GM12875 (cell line): ENCODE measurements around the gene HK2.
"Not testable (repeated sequence)": the region's sequence is repeated elsewhere in the genome, so short reads cannot be mapped to it uniquely, and the experiment has no call there.

Experiments used
- H3K4me3 ChIP-seq: one replicate; pipeline ENCODE4 v1.5.1; 2011; ENCODE audit warnings: low read depth, low read length, control low read depth
- TF ChIP-seq, protein P1 (sequence below): IDR thresholded peaks from 2 replicates; pipeline ENCODE4 v1.5.1; 2011; ENCODE audit warnings: low read depth, mild to moderate bottlenecking, control low read depth, inconsistent platforms, low read length, moderate library complexity, borderline replicate concordance; ENCODE audit not compliant: insufficient read depth

The HK2 gene

DNA sequence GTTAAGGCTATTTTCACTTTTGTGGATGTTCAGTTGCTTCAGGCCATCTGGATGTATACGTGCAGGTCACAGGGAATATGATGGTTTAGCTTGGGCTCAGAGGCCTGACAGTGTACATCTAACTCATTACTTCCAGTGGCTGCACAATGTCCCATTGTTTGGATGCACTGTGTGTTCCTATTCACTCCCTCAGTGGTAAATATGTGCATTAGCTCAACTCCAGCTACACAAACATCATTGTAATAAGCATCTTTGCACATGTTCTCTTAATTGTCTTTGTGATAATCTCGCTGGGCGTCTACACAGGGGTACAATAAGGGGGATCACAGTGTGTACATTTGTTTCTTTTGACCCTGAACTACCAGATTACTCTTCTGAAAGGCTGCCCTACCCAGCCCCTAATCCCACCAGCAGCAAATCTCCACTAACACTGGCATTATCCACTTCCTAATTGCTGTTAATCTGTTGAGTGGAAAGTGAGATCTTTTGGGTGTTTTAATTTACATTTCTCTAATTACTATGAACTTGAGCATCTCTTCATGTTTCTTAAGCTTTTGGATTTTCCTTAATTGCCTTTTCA is 68.4 kb downstream of the HK2 start:
- TF ChIP-seq, protein P1, sequence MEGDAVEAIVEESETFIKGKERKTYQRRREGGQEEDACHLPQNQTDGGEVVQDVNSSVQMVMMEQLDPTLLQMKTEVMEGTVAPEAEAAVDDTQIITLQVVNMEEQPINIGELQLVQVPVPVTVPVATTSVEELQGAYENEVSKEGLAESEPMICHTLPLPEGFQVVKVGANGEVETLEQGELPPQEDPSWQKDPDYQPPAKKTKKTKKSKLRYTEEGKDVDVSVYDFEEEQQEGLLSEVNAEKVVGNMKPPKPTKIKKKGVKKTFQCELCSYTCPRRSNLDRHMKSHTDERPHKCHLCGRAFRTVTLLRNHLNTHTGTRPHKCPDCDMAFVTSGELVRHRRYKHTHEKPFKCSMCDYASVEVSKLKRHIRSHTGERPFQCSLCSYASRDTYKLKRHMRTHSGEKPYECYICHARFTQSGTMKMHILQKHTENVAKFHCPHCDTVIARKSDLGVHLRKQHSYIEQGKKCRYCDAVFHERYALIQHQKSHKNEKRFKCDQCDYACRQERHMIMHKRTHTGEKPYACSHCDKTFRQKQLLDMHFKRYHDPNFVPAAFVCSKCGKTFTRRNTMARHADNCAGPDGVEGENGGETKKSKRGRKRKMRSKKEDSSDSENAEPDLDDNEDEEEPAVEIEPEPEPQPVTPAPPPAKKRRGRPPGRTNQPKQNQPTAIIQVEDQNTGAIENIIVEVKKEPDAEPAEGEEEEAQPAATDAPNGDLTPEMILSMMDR: no peak
- no peak overlapping the region for H3K4me3 ChIP-seq

- TF ChIP-seq, protein P1: no peak
- H3K4me3 ChIP-seq: no peak overlapping the region
Observed at GRCh38 chr2:74906395-74906794, 72.5 kb downstream of the HK2 start.

DNA sequence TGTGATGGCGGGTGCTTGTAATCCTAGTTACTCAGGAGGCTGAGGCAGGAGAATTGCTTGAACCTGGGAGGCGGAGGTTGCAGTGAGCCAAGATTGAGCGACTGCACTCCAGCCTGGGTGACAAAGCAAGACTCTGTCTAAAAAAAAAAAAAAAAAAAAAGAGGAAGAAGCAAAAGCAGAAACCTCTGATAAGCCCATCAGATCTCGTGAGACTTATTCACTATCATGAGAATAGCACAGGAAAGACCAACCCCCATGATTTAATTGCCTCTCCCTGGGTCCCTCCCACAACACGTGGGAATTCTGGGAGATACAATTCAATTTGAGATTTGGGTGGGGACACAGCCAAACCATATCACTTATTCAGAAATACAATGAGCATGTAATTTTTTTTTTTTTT is 73.6 kb downstream of the HK2 start:
- not testable (repeated sequence) for H3K4me3 ChIP-seq

GRCh38 chr2:74908748-74909444 is 75.0 kb downstream of the HK2 start:
- H3K4me3 ChIP-seq: no peak overlapping the region
- TF ChIP-seq, protein P1: no peak

DNA sequence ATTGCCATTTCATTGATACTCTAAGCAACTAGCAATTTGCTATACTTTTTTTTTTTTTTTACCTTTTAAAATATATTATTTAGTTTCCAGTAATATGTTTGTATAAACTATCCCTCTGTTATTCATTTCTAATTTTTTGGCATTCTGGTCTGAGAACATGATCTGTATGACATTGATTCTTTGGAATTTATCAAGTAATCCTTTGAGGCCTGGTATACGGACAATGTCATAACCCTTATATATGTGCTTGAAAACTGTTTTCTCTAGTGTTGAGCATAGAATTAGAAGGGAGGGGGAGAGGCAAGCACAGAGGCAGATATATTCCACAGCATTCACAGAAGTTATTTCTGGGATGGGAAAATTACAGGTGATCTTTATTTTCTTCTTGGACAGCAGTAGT is 76.3 kb downstream of the HK2 start:
- no peak overlapping the region for H3K4me3 ChIP-seq
- TF ChIP-seq, protein P1: no peak

GRCh38 chr2:74911061-74911460 is 77.1 kb downstream of the HK2 start:
- TF ChIP-seq, protein P1: no peak
- no peak overlapping the region for H3K4me3 ChIP-seq

GRCh38 chr2:74915743-74916142 is 81.8 kb downstream of the HK2 start:
- TF ChIP-seq, protein P1: no peak
- H3K4me3 ChIP-seq: no peak overlapping the region

DNA sequence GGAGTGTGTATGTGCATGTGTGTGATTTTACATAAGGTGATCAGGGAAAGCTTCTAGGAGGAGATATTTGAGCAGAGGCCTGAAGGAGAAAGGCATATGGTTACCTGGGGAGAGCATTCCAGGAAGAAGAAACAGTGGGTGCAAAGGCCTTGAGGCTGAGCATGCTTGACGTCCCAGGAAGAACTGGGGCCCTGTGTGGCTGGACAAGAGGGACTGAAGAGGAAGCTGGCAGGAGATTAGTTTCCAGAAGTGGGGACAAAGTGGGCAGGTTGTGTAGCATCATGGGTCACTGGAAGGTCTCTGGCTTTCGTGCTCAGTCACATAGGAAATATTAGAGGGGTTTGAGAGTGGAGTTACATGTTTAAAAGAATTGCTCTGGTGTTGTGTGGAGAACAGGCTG is 82.5 kb downstream of the HK2 start:
- H3K4me3 ChIP-seq: no peak overlapping the region
- TF ChIP-seq, protein P1: no peak
